Liver (tissue), 9 donors: Measurements from ENCODE around the gene PTPN20. TPM values are rescaled to one million over a fixed set of nuclear protein-coding genes. Genes with fewer than 3 reads are reported as not detected.

ENCODE experiments used
- DNase-seq: peaks from one replicate; pipeline ENCODE4 v3.0.0-alpha.2; 2017; ENCODE audit warnings: low spot score
- H3K27ac ChIP-seq, 2 donors: one replicate each; pipeline ENCODE4 v1.7.0; 2013; ENCODE audit warnings: inconsistent platforms in 2 of 2, low read length in 2 of 2, control low read depth in 1 of 2, low read depth in 1 of 2, mild to moderate bottlenecking in 1 of 2
- H3K27me3 ChIP-seq, 4 donors: one replicate each; pipeline versions ENCODE4 v1.6.1 to v1.7.0; 2013; ENCODE audit warnings: low read length in 3 of 4, inconsistent platforms in 1 of 4, mild to moderate bottlenecking in 1 of 4, moderate library complexity in 1 of 4; ENCODE audit not compliant: control insufficient read depth in 4 of 4, insufficient read depth in 4 of 4
- H3K36me3 ChIP-seq, 4 donors: one replicate each; pipeline versions ENCODE4 v1.6.1 to v1.7.0; 2013; ENCODE audit warnings: low read length in 3 of 4, mild to moderate bottlenecking in 3 of 4, low read depth in 1 of 4, moderate library complexity in 1 of 4; ENCODE audit not compliant: control insufficient read depth in 4 of 4, insufficient read depth in 3 of 4
- H3K4me1 ChIP-seq, 4 donors: one replicate each; pipeline versions ENCODE4 v1.6.1 to v1.7.0; 2013; ENCODE audit warnings: low read length in 3 of 4, mild to moderate bottlenecking in 3 of 4, moderate library complexity in 1 of 4; ENCODE audit not compliant: control insufficient read depth in 4 of 4, insufficient read depth in 4 of 4
- H3K4me3 ChIP-seq, 3 donors: one replicate each; pipeline versions ENCODE4 v1.6.1 to v1.7.0; 2013; ENCODE audit warnings: low read length in 3 of 3, control low read depth in 1 of 3, low read depth in 1 of 3, mild to moderate bottlenecking in 1 of 3
- H3K9ac ChIP-seq, 2 donors: one replicate each; pipeline ENCODE4 v1.7.0; 2013; ENCODE audit warnings: low read length in 2 of 2, mild to moderate bottlenecking in 2 of 2, moderate library complexity in 2 of 2, control low read depth in 1 of 2, low read depth in 1 of 2
- H3K9me3 ChIP-seq, 4 donors: one replicate each; pipeline versions ENCODE4 v1.6.1 to v1.7.0; 2013; ENCODE audit warnings: low read length in 3 of 4; ENCODE audit not compliant: control insufficient read depth in 4 of 4
- ATF3 ChIP-seq: IDR thresholded peaks from 2 replicates; pipeline ENCODE4 v1.6.1; 2016; ENCODE audit warnings: antibody characterized with exemption
- EGR1 ChIP-seq, 2 donors: IDR thresholded peaks; 2 replicates each; pipeline ENCODE4 v1.6.1; 2016 to 2018; ENCODE audit warnings: antibody characterized with exemption in 2 of 2, low read depth in 2 of 2
- FOXA1 ChIP-seq: IDR thresholded peaks from 2 replicates; pipeline ENCODE4 v1.6.1; 2016; ENCODE audit warnings: antibody characterized with exemption
- FOXA2 ChIP-seq: IDR thresholded peaks from 2 replicates; pipeline ENCODE4 v1.6.1; 2016; ENCODE audit warnings: antibody characterized with exemption
- GABPA ChIP-seq, 2 donors: IDR thresholded peaks in 1 of 2; conservative IDR thresholded peaks in 1 of 2; 2 replicates each; pipeline ENCODE4 v1.6.1; 2016; ENCODE audit warnings: antibody characterized with exemption in 2 of 2, mild to moderate bottlenecking in 1 of 2, moderate library complexity in 1 of 2
- HNF4A ChIP-seq, 2 donors: conservative IDR thresholded peaks; 2 replicates each; pipeline ENCODE4 v1.6.1; 2016; ENCODE audit warnings: antibody characterized with exemption in 2 of 2, mild to moderate bottlenecking in 2 of 2
- HNF4G ChIP-seq: IDR thresholded peaks from 2 replicates; pipeline ENCODE4 v1.6.1; 2016; ENCODE audit warnings: antibody characterized with exemption
- JUND ChIP-seq, 2 donors: IDR thresholded peaks; 2 replicates each; pipeline ENCODE4 v1.6.1; 2016; ENCODE audit warnings: antibody characterized with exemption in 2 of 2
- MAX ChIP-seq: IDR thresholded peaks from 2 replicates; pipeline ENCODE4 v1.6.1; 2016; ENCODE audit warnings: antibody characterized with exemption
- NR2F2 ChIP-seq: IDR thresholded peaks from 2 replicates; pipeline ENCODE4 v1.6.1; 2016; ENCODE audit warnings: antibody characterized with exemption
- RAD21 ChIP-seq, 2 donors: IDR thresholded peaks; 2 replicates each; pipeline ENCODE4 v1.6.1; 2016; ENCODE audit warnings: antibody characterized with exemption in 2 of 2, mild to moderate bottlenecking in 2 of 2
- REST ChIP-seq: IDR thresholded peaks from 2 replicates; pipeline ENCODE4 v1.6.1; 2016; ENCODE audit warnings: antibody characterized with exemption, mild to moderate bottlenecking
- RXRA ChIP-seq, 2 donors: IDR thresholded peaks; 2 replicates each; pipeline ENCODE4 v1.6.1; 2017 to 2018; ENCODE audit warnings: antibody characterized with exemption in 2 of 2, mild to moderate bottlenecking in 1 of 2
- SP1 ChIP-seq: IDR thresholded peaks from 2 replicates; pipeline ENCODE4 v1.6.1; 2018; ENCODE audit warnings: antibody characterized with exemption, mild to moderate bottlenecking
- YY1 ChIP-seq: IDR thresholded peaks from 2 replicates; pipeline ENCODE4 v1.6.1; 2016; ENCODE audit warnings: antibody characterized with exemption, mild to moderate bottlenecking
- ZBTB33 ChIP-seq: IDR thresholded peaks from 2 replicates; pipeline ENCODE4 v1.6.1; 2016; ENCODE audit warnings: antibody characterized with exemption
- WGBS: extraction: QIAGEN DNeasy Blood & Tissue Kit; methylation state at CpG from one replicate; pipeline ENCODE4 v1.1.7; 2013; 5-methylcytosine and 5-hydroxymethylcytosine counted together
- polyA plus RNA-seq, 2 donors: library from polyadenylated mRNA; stranded (reverse) in 1 of 2; unstranded in 1 of 2; fragments of 200-250 nt in 1 of 2; fragments of >200 nt in 1 of 2; fragmentation: Nextera tagmentation in 1 of 2; extraction: Ambion mirVana in 1 of 2; gene quantifications; one replicate each; pipeline versions ENCODE4 v1.2.1 to v1.2.3, GENCODE V29; 2013 to 2015
- total RNA-seq, 2 donors: library from RNA; depleted of rRNA; stranded (reverse); fragments of >200 nt; gene quantifications; one replicate each; pipeline ENCODE4 v1.2.3, GENCODE V29; 2014
- donor health status: healthy.
- donor health status: healthy.
- donor health status: healthy.
- donor health status: healthy.
- donor health status: healthy.

Gene PTPN20
- total and polyA plus RNA-seq, 4 donors = 0.28 to 1.4 (median 0.80) TPM

GRCh38 chr10:47026301-47027107 lies 115.3 kb downstream of the PTPN20 start:
- H3K36me3 ChIP-seq = no peaks in the 10 kb centered on the region
- H3K4me3 ChIP-seq = no peak overlapping the region
- TF ChIP-seq HNF4G (no peak), YY1 (no peak), EGR1 (IDR thresholded peaks at IDR 0.05; ENCODE audit: low read depth in 2 of 2) (no peak), SP1 (no peak), FOXA2 (no peak), GABPA (IDR thresholded peaks at IDR 0.05 in 1 of 2, conservative IDR thresholded peaks at IDR 0.05 in 1 of 2) (no peak), FOXA1 (no peak), REST (no peak), JUND (IDR thresholded peaks at IDR 0.05) (no peak), ZBTB33 (no peak), RAD21 (IDR thresholded peaks at IDR 0.05) (no peak), ATF3 (no peak), NR2F2 (no peak), MAX (no peak), HNF4A (conservative IDR thresholded peaks at IDR 0.05) (no peak)
- peak; percentile 29 for DNase-seq
- no peaks in the 10 kb centered on the region for H3K4me1 ChIP-seq
- H3K9me3 ChIP-seq = no peaks in the 10 kb centered on the region
- H3K27me3 ChIP-seq = no peaks in the 10 kb centered on the region
- H3K9ac ChIP-seq = no peak overlapping the region
- 92% methylated on average over 11 of the region's 11 CpGs for WGBS
- no peak overlapping the region for H3K27ac ChIP-seq

GRCh38 chr10:47027108-47027783 lies 116.0 kb downstream of the PTPN20 start:
- TF ChIP-seq HNF4A (conservative IDR thresholded peaks at IDR 0.05) (no peak), REST (no peak), RXRA (IDR thresholded peaks at IDR 0.05) (no peak), EGR1 (IDR thresholded peaks at IDR 0.05; ENCODE audit: low read depth in 2 of 2) (no peak), JUND (IDR thresholded peaks at IDR 0.05) (no peak), YY1 (no peak), GABPA (IDR thresholded peaks at IDR 0.05 in 1 of 2, conservative IDR thresholded peaks at IDR 0.05 in 1 of 2) (no peak), SP1 (no peak), RAD21 (IDR thresholded peaks at IDR 0.05) (no peak)
- no peaks in the 10 kb centered on the region for H3K9me3 ChIP-seq
- H3K27ac ChIP-seq = no peak overlapping the region
- WGBS = 76% methylated on average over 9 of the region's 9 CpGs
- H3K27me3 ChIP-seq = no peaks in the 10 kb centered on the region
- H3K4me1 ChIP-seq = no peaks in the 10 kb centered on the region
- no peaks in the 10 kb centered on the region for H3K36me3 ChIP-seq
- no peak overlapping the region for H3K4me3 ChIP-seq
- DNase-seq = peak; percentile 26
- no peak overlapping the region for H3K9ac ChIP-seq
